CD8-positive, alpha-beta memory T cell (primary cell): ENCODE results near the gene GSTM3. TPM values are rescaled to one million over a fixed set of nuclear protein-coding genes. Genes with fewer than 3 reads are reported as not detected.

Experiments
- CTCF ChIA-PET: fragments of 350-600 bp; sonication (Branson Sonifier 250); formaldehyde crosslinking; loops from one replicate; lab custom pipeline; 2021; ENCODE audit warnings: antibody characterized with exemption; lab: Charles Lee
- POLR2A ChIA-PET: fragments of 350-600 bp; sonication (Branson Sonifier 250); formaldehyde crosslinking; loops from one replicate; lab custom pipeline; 2021; ENCODE audit warnings: antibody characterized with exemption; lab: Charles Lee
- DNase-seq, 5 donors: peaks; one replicate each; pipeline versions ENCODE4 v3.0.0 to v3.0.0-alpha.2; 2020 to 2022; ENCODE audit warnings: mixed read lengths in 1 of 5
- H3K27ac ChIP-seq: one replicate; pipeline ENCODE4 v1.7.0; 2013; ENCODE audit warnings: low read depth, mild to moderate bottlenecking, low read length, moderate library complexity
- H3K27me3 ChIP-seq: 2 replicates; pipeline ENCODE4 v1.7.0; 2013; ENCODE audit warnings: low read length, mild to moderate bottlenecking; ENCODE audit not compliant: insufficient read depth, poor library complexity, severe bottlenecking
- H3K36me3 ChIP-seq: 2 replicates; pipeline ENCODE4 v1.7.0; 2013; ENCODE audit warnings: mild to moderate bottlenecking, low read length, moderate library complexity; ENCODE audit not compliant: insufficient read depth
- H3K4me1 ChIP-seq: 2 replicates; pipeline ENCODE4 v1.7.0; 2013; ENCODE audit warnings: mild to moderate bottlenecking, low read length, moderate library complexity; ENCODE audit not compliant: insufficient read depth
- H3K4me3 ChIP-seq: 2 replicates; pipeline ENCODE4 v1.7.0; 2013; ENCODE audit warnings: mild to moderate bottlenecking, low read length
- H3K9me3 ChIP-seq: 2 replicates; pipeline ENCODE4 v1.7.0; 2013; ENCODE audit warnings: mild to moderate bottlenecking, low read length
- H3K27ac Mint-ChIP-seq, 8 donors: one replicate each; pipeline ENCODE4 v1.8.0; 2020 to 2021; ENCODE audit warnings: mixed read lengths in 8 of 8, mild to moderate bottlenecking in 6 of 8, inconsistent platforms in 3 of 8, moderate library complexity in 3 of 8
- H3K27me3 Mint-ChIP-seq, 2 donors: one replicate each; pipeline ENCODE4 v1.8.0; 2020 to 2021; ENCODE audit warnings: mixed read lengths in 2 of 2, mild to moderate bottlenecking in 1 of 2, moderate library complexity in 1 of 2
- H3K36me3 Mint-ChIP-seq, 3 donors: one replicate each; pipeline ENCODE4 v1.8.0; 2020 to 2021; ENCODE audit warnings: mixed read lengths in 3 of 3, inconsistent platforms in 1 of 3, mild to moderate bottlenecking in 1 of 3
- H3K4me1 Mint-ChIP-seq, 3 donors: one replicate each; pipeline ENCODE4 v1.8.0; 2020 to 2021; ENCODE audit warnings: mixed read lengths in 3 of 3, inconsistent platforms in 1 of 3, mild to moderate bottlenecking in 1 of 3
- H3K4me3 Mint-ChIP-seq, 7 donors: one replicate each; pipeline ENCODE4 v1.8.0; 2020 to 2021; ENCODE audit warnings: mixed read lengths in 7 of 7, mild to moderate bottlenecking in 6 of 7, moderate library complexity in 4 of 7, inconsistent platforms in 2 of 7
- H3K9me3 Mint-ChIP-seq, 5 donors: one replicate each; pipeline ENCODE4 v1.8.0; 2020 to 2022; ENCODE audit warnings: mixed read lengths in 5 of 5, mild to moderate bottlenecking in 3 of 5, moderate library complexity in 2 of 5, inconsistent platforms in 1 of 5
- polyA plus RNA-seq: library from polyadenylated mRNA; unstranded; fragments of 300-500 nt; fragmentation: Illumina TruSeq; gene quantifications from one replicate; pipeline ENCODE4 v1.2.3, GENCODE V29; 2021
- total RNA-seq, 2 experiments: library from RNA; stranded (reverse); gene quantifications; one replicate each; pipeline ENCODE4 v1.2.3, GENCODE V29; 2021

Gene GSTM3
- total and polyA plus RNA-seq, 3 experiments from 2014 or later = 7.2 to 23.1 (median 7.5) TPM

- no peaks in the 10 kb centered on the region for H3K9me3 ChIP-seq
- H3K4me1 ChIP-seq = peaks cover 34% of the 10 kb centered on the region
- H3K4me3 Mint-ChIP-seq = no peak overlapping the region
- H3K27me3 ChIP-seq = no peaks in the 10 kb centered on the region
- peaks cover 0 to 2% of the 10 kb centered on the region in 2 donors for H3K27me3 Mint-ChIP-seq
- peak in 1 of 5 donors; percentile 19 for DNase-seq
- H3K36me3 ChIP-seq = no peaks in the 10 kb centered on the region
- CTCF ChIA-PET = interaction anchor here (1.3 to 27.0 kb wide), 4 partner anchors 10 to 273 kb away, joined by 5 to 520 read pairs (median 12); partner anchors contain the start of gene AHCYL1
- H3K9me3 Mint-ChIP-seq = no peaks in the 10 kb centered on the region
- H3K27ac ChIP-seq = no peak overlapping the region
- H3K4me3 ChIP-seq = no peak overlapping the region
- H3K4me1 Mint-ChIP-seq = peaks cover 26 to 38% (median 28%) of the 10 kb centered on the region in 3 donors
- peak overlapping the region in 1 of 8 donors; percentile 90 for H3K27ac Mint-ChIP-seq
- no peaks in the 10 kb centered on the region for H3K36me3 Mint-ChIP-seq
- POLR2A ChIA-PET = no interaction called here
Measured at GRCh38 chr1:109786531-109787021, 45.7 kb upstream of the GSTM3 start.

- Mint-ChIP-seq H3K9me3 (no peaks in the 10 kb centered on the region), H3K36me3 (no peaks in the 10 kb centered on the region), H3K4me1 (peaks cover 21 to 33% (median 23%) of the 10 kb centered on the region in 3 donors)
Measured at GRCh38 chr1:109786112-109786480, 45.3 kb upstream of the GSTM3 start.

GRCh38 chr1:109785446-109786111, 44.7 kb upstream of the GSTM3 start:
- H3K4me1 Mint-ChIP-seq = peaks cover 16 to 28% (median 18%) of the 10 kb centered on the region in 3 donors

More at GRCh38 chr1:109786112-109786480, 45.3 kb upstream of the GSTM3 start:
- no peak overlapping the region for H3K4me3 Mint-ChIP-seq
- ChIA-PET CTCF (interaction anchor here (0.8 to 27.0 kb wide), 4 partner anchors 9 to 323 kb away, joined by 3 to 520 read pairs (median 11); partner anchors contain the start of gene AHCYL1), POLR2A (no interaction called here)
- Histone ChIP-seq H3K4me3 (no peak overlapping the region), H3K4me1 (peaks cover 29% of the 10 kb centered on the region), H3K9me3 (peaks cover under 1% of the 10 kb centered on the region), H3K27me3 (no peaks in the 10 kb centered on the region), H3K36me3 (no peaks in the 10 kb centered on the region), H3K27ac (no peak overlapping the region)
- H3K27me3 Mint-ChIP-seq = peaks cover 0 to 2% of the 10 kb centered on the region in 2 donors
- H3K27ac Mint-ChIP-seq = no peak overlapping the region
- peak in 1 of 5 donors; percentile 8 for DNase-seq

GRCh38 chr1:109784551-109785252, 43.9 kb upstream of the GSTM3 start:
- no peaks in the 10 kb centered on the region for H3K36me3 ChIP-seq
- ChIA-PET CTCF (interaction anchor here (1.7 to 27.0 kb wide), 2 partner anchors 10 to 198 kb away, joined by 7 to 520 read pairs; partner anchors contain the start of gene AHCYL1), POLR2A (interaction anchor here (0.6 kb wide), 1 partner anchor 54 kb away, joined by 3 read pairs; no protein-coding TSS in a partner anchor)
- Mint-ChIP-seq H3K4me1 (peaks cover 7 to 19% (median 12%) of the 10 kb centered on the region in 3 donors), H3K27ac (peak overlapping the region in 5 of 8 donors; percentile 19 to 77 (median 62)), H3K36me3 (no peaks in the 10 kb centered on the region), H3K4me3 (no peak overlapping the region), H3K9me3 (peaks cover 0 to 7% (median 0%) of the 10 kb centered on the region in 5 donors), H3K27me3 (peaks cover 0 to 2% of the 10 kb centered on the region in 2 donors)
- peaks cover 15% of the 10 kb centered on the region for H3K4me1 ChIP-seq
- no peak for DNase-seq
- H3K27me3 ChIP-seq = no peaks in the 10 kb centered on the region
- H3K9me3 ChIP-seq = peaks cover 5% of the 10 kb centered on the region
- H3K27ac ChIP-seq = no peak overlapping the region
- H3K4me3 ChIP-seq = no peak overlapping the region

More at GRCh38 chr1:109785446-109786111, 44.7 kb upstream of the GSTM3 start:
- ChIA-PET POLR2A (interaction anchor here (0.6 kb wide), 1 partner anchor 53 kb away, joined by 3 read pairs; no protein-coding TSS in a partner anchor), CTCF (interaction anchor here (0.8 to 27.0 kb wide), 4 partner anchors 9 to 324 kb away, joined by 3 to 520 read pairs (median 11); partner anchors contain the start of gene AHCYL1)
- DNase-seq = peak in 1 of 5 donors; percentile 19
- peak overlapping the region in 2 of 8 donors; percentile 54 to 62 for H3K27ac Mint-ChIP-seq
- H3K9me3 Mint-ChIP-seq = peaks cover 0 to 4% (median 0%) of the 10 kb centered on the region in 5 donors
- Histone ChIP-seq H3K9me3 (peaks cover 5% of the 10 kb centered on the region), H3K27ac (no peak overlapping the region), H3K4me1 (peaks cover 24% of the 10 kb centered on the region), H3K4me3 (no peak overlapping the region), H3K27me3 (no peaks in the 10 kb centered on the region), H3K36me3 (no peaks in the 10 kb centered on the region)
- H3K36me3 Mint-ChIP-seq = no peaks in the 10 kb centered on the region
- H3K27me3 Mint-ChIP-seq = peaks cover 0 to 2% of the 10 kb centered on the region in 2 donors
- no peak overlapping the region for H3K4me3 Mint-ChIP-seq

- H3K27me3 Mint-ChIP-seq = peaks cover 0 to 2% of the 10 kb centered on the region in 2 donors
- ChIA-PET CTCF (interaction anchor here (1.7 to 27.0 kb wide), 2 partner anchors 9 to 199 kb away, joined by 7 to 520 read pairs; partner anchors contain the start of gene AHCYL1), POLR2A (no interaction called here)
- no peaks in the 10 kb centered on the region for H3K27me3 ChIP-seq
- H3K36me3 Mint-ChIP-seq = no peaks in the 10 kb centered on the region
- peaks cover 5% of the 10 kb centered on the region for H3K9me3 ChIP-seq
- no peak overlapping the region for H3K4me3 ChIP-seq
- no peak overlapping the region for H3K4me3 Mint-ChIP-seq
- peak overlapping the region in 1 of 8 donors; percentile 47 for H3K27ac Mint-ChIP-seq
- H3K4me1 Mint-ChIP-seq = peaks cover 0 to 6% (median 5%) of the 10 kb centered on the region in 3 donors
- H3K9me3 Mint-ChIP-seq = peaks cover 0 to 7% (median 0%) of the 10 kb centered on the region in 5 donors
- DNase-seq = no peak
- H3K4me1 ChIP-seq = peaks cover 3% of the 10 kb centered on the region
- no peak overlapping the region for H3K27ac ChIP-seq
- H3K36me3 ChIP-seq = no peaks in the 10 kb centered on the region
Measured at GRCh38 chr1:109783436-109783835, 42.6 kb upstream of the GSTM3 start.

GRCh38 chr1:109782927-109783326, 42.1 kb upstream of the GSTM3 start:
- no peaks in the 10 kb centered on the region for H3K36me3 ChIP-seq
- DNase-seq = no peak
- H3K9me3 Mint-ChIP-seq = peaks cover 0 to 7% (median 0%) of the 10 kb centered on the region in 5 donors
- no peak overlapping the region for H3K27ac Mint-ChIP-seq
- no peak overlapping the region for H3K4me3 Mint-ChIP-seq
- H3K4me3 ChIP-seq = no peak overlapping the region
- ChIA-PET CTCF (interaction anchor here (3.4 to 27.0 kb wide), 2 partner anchors 8 to 200 kb away, joined by 20 to 520 read pairs; partner anchors contain the start of gene AHCYL1), POLR2A (no interaction called here)
- H3K9me3 ChIP-seq = peaks cover 5% of the 10 kb centered on the region
- no peaks in the 10 kb centered on the region for H3K4me1 ChIP-seq
- no peaks in the 10 kb centered on the region for H3K27me3 ChIP-seq
- peaks cover 0 to 2% of the 10 kb centered on the region in 2 donors for H3K27me3 Mint-ChIP-seq
- no peak overlapping the region for H3K27ac ChIP-seq
- H3K36me3 Mint-ChIP-seq = no peaks in the 10 kb centered on the region
- H3K4me1 Mint-ChIP-seq = peaks cover 0 to 2% (median 2%) of the 10 kb centered on the region in 3 donors

GRCh38 chr1:109782514-109782913, 41.7 kb upstream of the GSTM3 start:
- POLR2A ChIA-PET = no interaction called here
- CTCF ChIA-PET = interaction anchor here (1.7 to 27.0 kb wide), 3 partner anchors 8 to 200 kb away, joined by 5 to 520 read pairs (median 20); partner anchors contain the start of gene AHCYL1
- no peak overlapping the region for H3K27ac Mint-ChIP-seq

More at GRCh38 chr1:109782514-109782913, 41.7 kb upstream of the GSTM3 start:
- Histone ChIP-seq H3K9me3 (peaks cover 5% of the 10 kb centered on the region), H3K27ac (no peak overlapping the region), H3K4me1 (no peaks in the 10 kb centered on the region), H3K27me3 (no peaks in the 10 kb centered on the region), H3K4me3 (no peak overlapping the region), H3K36me3 (no peaks in the 10 kb centered on the region)
- Mint-ChIP-seq H3K4me1 (peaks cover 0 to 2% (median 2%) of the 10 kb centered on the region in 3 donors), H3K9me3 (peaks cover 0 to 7% (median 0%) of the 10 kb centered on the region in 5 donors), H3K36me3 (no peaks in the 10 kb centered on the region), H3K4me3 (no peak overlapping the region), H3K27me3 (peaks cover 0 to 2% of the 10 kb centered on the region in 2 donors)
- DNase-seq = no peak
